ENCODE data around the gene ZNF76.
"Not testable (repeated sequence)": the region's sequence is repeated elsewhere in the genome, so short reads cannot be mapped to it uniquely, and the experiment has no call there.

- not testable (repeated sequence) for TF ChIP-seq CTCF, POLR2A (IDR thresholded peaks at IDR 0.05)
These were observed 72.7 kb downstream of the ZNF76 start for GRCh38 chr6:35332074-35332887.
